SU-DHL-6 (cell line): ENCODE results near the gene PCBP2.
"Not testable (repeated sequence)": the region's sequence is repeated elsewhere in the genome, so short reads cannot be mapped to it uniquely, and the experiment has no call there.

ENCODE experiments used
- H2AFZ ChIP-seq: fragments of 200-600 bp; sonication (generic); 2 replicates; pipeline ENCODE4 v1.6.1; 2014; ENCODE audit warnings: low read depth, mild to moderate bottlenecking, moderate library complexity, mixed read lengths, antibody characterized with exemption, low read length; ENCODE audit not compliant: severe bottlenecking
- H3F3A ChIP-seq: fragments of 200-600 bp; shearing (Covaris generic); 2 replicates; pipeline ENCODE4 v1.6.0; 2016; ENCODE audit warnings: antibody characterized with exemption, mild to moderate bottlenecking; ENCODE audit not compliant: insufficient read depth
- H3K27ac ChIP-seq: fragments of 200-600 bp; sonication (generic); 2 replicates; pipeline ENCODE4 v1.5.1; 2016; ENCODE audit warnings: low read depth, mild to moderate bottlenecking, low read length, moderate library complexity, mixed read lengths
- H3K27me3 ChIP-seq: fragments of 200-600 bp; sonication (generic), shearing (Covaris generic); 2 replicates; pipeline ENCODE4 v1.6.0; 2014; ENCODE audit warnings: mild to moderate bottlenecking, low read length
- H3K36me3 ChIP-seq: fragments of 200-600 bp; sonication (generic); 2 replicates; pipeline ENCODE4 v1.6.1; 2014; ENCODE audit warnings: mild to moderate bottlenecking, low read length, mixed read lengths
- H3K4me2 ChIP-seq: fragments of 300-600, 200-600 bp; shearing (Covaris generic), sonication (generic); 2 replicates; pipeline ENCODE4 v1.6.0; 2014; ENCODE audit warnings: low read length, low read depth, mild to moderate bottlenecking; ENCODE audit not compliant: poor library complexity, severe bottlenecking
- H3K4me3 ChIP-seq: fragments of 200-600 bp; sonication (generic); 2 replicates; pipeline ENCODE4 v1.5.1; 2014; ENCODE audit warnings: antibody characterized with exemption, low read length, mild to moderate bottlenecking, mixed read lengths; ENCODE audit not compliant: insufficient read depth, poor library complexity, severe bottlenecking
- H3K79me2 ChIP-seq: fragments of 200-600 bp; sonication (generic); 2 replicates; pipeline ENCODE4 v1.6.1; 2014; ENCODE audit warnings: mild to moderate bottlenecking, low read length, moderate library complexity; ENCODE audit not compliant: insufficient read depth
- H3K9ac ChIP-seq: fragments of 200-600 bp; sonication (generic); 2 replicates; pipeline ENCODE4 v1.7.0; 2014; ENCODE audit warnings: mild to moderate bottlenecking, low read length
- H3K9me2 ChIP-seq: fragments of 200-600 bp; sonication (generic); replicated peaks from 2 replicates; pipeline ENCODE4 v1.6.1; 2014; ENCODE audit warnings: low read length; ENCODE audit not compliant: insufficient read depth
- H3K9me3 ChIP-seq: fragments of 200-600 bp; sonication (generic); 2 replicates; pipeline ENCODE4 v1.6.1; 2014; ENCODE audit warnings: low read length, mixed read lengths; ENCODE audit not compliant: insufficient read depth
- H4K20me1 ChIP-seq: fragments of 200-600 bp; sonication (generic); 2 replicates; pipeline ENCODE4 v1.6.1; 2014; ENCODE audit warnings: low read depth, mild to moderate bottlenecking, antibody characterized with exemption, low read length, moderate library complexity, mixed read lengths
- EZH2phosphoT487 ChIP-seq: fragments of 200-600 bp; sonication (generic), shearing (Covaris generic); conservative IDR thresholded peaks from 2 replicates; pipeline ENCODE4 v1.6.1; 2018; ENCODE audit warnings: mild to moderate bottlenecking, antibody characterized with exemption, low read length, moderate library complexity, mixed read lengths
- TF ChIP-seq, protein P1 (sequence below): fragments of 200-600 bp; sonication (generic); IDR thresholded peaks from one replicate; pipeline ENCODE4 v1.5.1; 2017; ENCODE audit warnings: antibody characterized with exemption, mild to moderate bottlenecking, low read length, moderate library complexity; ENCODE audit not compliant: insufficient read depth, poor library complexity, severe bottlenecking

The PCBP2 gene

DNA sequence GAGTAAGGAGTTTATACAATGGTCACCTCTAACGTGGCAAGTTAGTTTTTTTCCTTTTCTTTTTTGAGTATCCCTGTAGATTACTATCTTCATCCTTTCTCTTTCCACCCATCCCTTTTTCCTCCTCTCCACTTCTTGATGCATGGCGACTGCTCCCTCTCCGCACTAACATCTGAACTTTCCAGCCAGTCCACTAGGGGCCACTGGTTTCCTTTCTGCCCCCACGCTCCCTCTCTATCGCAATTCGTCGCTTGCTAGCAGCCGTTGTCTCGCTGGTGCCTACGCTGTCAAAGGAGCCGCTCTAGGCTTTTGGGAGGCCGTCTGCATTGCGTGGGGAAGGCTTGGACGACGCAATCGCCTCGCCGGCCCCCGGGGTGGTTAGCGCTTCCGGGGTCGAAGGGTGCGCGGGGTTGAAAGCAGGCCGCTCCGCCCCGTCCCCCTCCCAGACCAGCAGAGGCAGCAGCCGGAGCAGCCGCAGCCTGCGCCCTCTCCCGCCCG is at the start of gene PCBP2:
Gene PCBP2, plus strand, starts transcription at position 442 of the 498 bp plus-strand sequence. CDS start 2,699 bp downstream, outside the sequence.
- Histone ChIP-seq H3K79me2 (peaks cover 43% of the 10 kb centered on the region), H3K27ac (peak within 1 kb of the TSS; percentile 92), H3F3A (peaks cover 36% of the 10 kb centered on the region), H3K27me3 (no peaks in the 10 kb centered on the region), H2AFZ (peak within 1 kb of the TSS; percentile 83), H4K20me1 (peaks cover 29% of the 10 kb centered on the region), H3K4me2 (peak within 1 kb of the TSS; percentile 97), H3K9me2 (no peaks in the 10 kb centered on the region), H3K9me3 (no peaks in the 10 kb centered on the region), H3K4me3 (peak within 1 kb of the TSS; percentile 99), H3K36me3 (peaks cover 39% of the 10 kb centered on the region), H3K9ac (peak within 1 kb of the TSS; percentile 99)
- TF ChIP-seq, protein P1, sequence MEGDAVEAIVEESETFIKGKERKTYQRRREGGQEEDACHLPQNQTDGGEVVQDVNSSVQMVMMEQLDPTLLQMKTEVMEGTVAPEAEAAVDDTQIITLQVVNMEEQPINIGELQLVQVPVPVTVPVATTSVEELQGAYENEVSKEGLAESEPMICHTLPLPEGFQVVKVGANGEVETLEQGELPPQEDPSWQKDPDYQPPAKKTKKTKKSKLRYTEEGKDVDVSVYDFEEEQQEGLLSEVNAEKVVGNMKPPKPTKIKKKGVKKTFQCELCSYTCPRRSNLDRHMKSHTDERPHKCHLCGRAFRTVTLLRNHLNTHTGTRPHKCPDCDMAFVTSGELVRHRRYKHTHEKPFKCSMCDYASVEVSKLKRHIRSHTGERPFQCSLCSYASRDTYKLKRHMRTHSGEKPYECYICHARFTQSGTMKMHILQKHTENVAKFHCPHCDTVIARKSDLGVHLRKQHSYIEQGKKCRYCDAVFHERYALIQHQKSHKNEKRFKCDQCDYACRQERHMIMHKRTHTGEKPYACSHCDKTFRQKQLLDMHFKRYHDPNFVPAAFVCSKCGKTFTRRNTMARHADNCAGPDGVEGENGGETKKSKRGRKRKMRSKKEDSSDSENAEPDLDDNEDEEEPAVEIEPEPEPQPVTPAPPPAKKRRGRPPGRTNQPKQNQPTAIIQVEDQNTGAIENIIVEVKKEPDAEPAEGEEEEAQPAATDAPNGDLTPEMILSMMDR = peak; percentile 97
- TF ChIP-seq EZH2phosphoT487 = no peak

GRCh38 chr12:53402351-53402750 is 49.6 kb upstream of the PCBP2 start:
- not testable (repeated sequence) for H3K9me3 ChIP-seq

GRCh38 chr12:53402871-53403270 is 49.0 kb upstream of the PCBP2 start:
- Histone ChIP-seq H3K27ac (no peak overlapping the region), H4K20me1 (peaks cover 6% of the 10 kb centered on the region; the same call in 1 of the 2 replicates), H3F3A (peaks cover 3% of the 10 kb centered on the region; the same call in 1 of the 2 replicates), H3K79me2 (peaks cover 45% of the 10 kb centered on the region), H3K4me3 (no peak overlapping the region), H2AFZ (no peak overlapping the region), H3K27me3 (no peaks in the 10 kb centered on the region), H3K9me2 (no peaks in the 10 kb centered on the region), H3K36me3 (peaks cover 2% of the 10 kb centered on the region; the same call in 1 of the 2 replicates), H3K4me2 (no peak overlapping the region), H3K9ac (no peak overlapping the region), H3K9me3 (no peaks in the 10 kb centered on the region)
- TF ChIP-seq, protein P1 = no peak
- no peak for TF ChIP-seq EZH2phosphoT487

More at GRCh38 chr12:53402351-53402750, 49.6 kb upstream of the PCBP2 start:
- not testable (repeated sequence) for H3K27ac ChIP-seq, H2AFZ ChIP-seq, H3K9me2 ChIP-seq, H3F3A ChIP-seq, H3K4me2 ChIP-seq, H3K27me3 ChIP-seq, H3K9ac ChIP-seq, H3K36me3 ChIP-seq, H3K4me3 ChIP-seq, H4K20me1 ChIP-seq
- peaks cover 49% of the 10 kb centered on the region for H3K79me2 ChIP-seq

DNA sequence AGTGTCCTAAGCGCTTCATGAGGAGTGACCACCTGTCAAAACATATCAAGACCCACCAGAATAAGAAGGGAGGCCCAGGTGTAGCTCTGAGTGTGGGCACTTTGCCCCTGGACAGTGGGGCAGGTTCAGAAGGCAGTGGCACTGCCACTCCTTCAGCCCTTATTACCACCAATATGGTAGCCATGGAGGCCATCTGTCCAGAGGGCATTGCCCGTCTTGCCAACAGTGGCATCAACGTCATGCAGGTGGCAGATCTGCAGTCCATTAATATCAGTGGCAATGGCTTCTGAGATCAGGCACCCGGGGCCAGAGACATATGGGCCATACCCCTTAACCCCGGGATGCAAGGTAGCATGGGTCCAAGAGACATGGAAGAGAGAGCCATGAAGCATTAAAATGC is 41.0 kb upstream of the PCBP2 start:
- Histone ChIP-seq H4K20me1 (no peaks in the 10 kb centered on the region), H3F3A (0 out of 2 replicates have a peak, but pooled peaks cover 3% of the 10 kb centered on the region), H3K9ac (no peak overlapping the region), H3K9me3 (no peaks in the 10 kb centered on the region), H3K4me2 (no peak overlapping the region), H3K36me3 (peaks cover 16% of the 10 kb centered on the region; the same call in 1 of the 2 replicates), H3K27ac (no peak overlapping the region), H3K27me3 (no peaks in the 10 kb centered on the region), H3K79me2 (no peaks in the 10 kb centered on the region; the same call in 1 of the 2 replicates), H3K9me2 (no peaks in the 10 kb centered on the region), H2AFZ (no peak overlapping the region), H3K4me3 (no peak overlapping the region)
- no peak for TF ChIP-seq EZH2phosphoT487
- TF ChIP-seq, protein P1 = no peak
